Measurements from ENCODE around the gene FARS2. TPM values are rescaled to one million over a fixed set of nuclear protein-coding genes. Genes with fewer than 3 reads are reported as not detected.

The FARS2 gene
- total RNA-seq, 1 donor from 2014 or later = 8.2 TPM

DNA sequence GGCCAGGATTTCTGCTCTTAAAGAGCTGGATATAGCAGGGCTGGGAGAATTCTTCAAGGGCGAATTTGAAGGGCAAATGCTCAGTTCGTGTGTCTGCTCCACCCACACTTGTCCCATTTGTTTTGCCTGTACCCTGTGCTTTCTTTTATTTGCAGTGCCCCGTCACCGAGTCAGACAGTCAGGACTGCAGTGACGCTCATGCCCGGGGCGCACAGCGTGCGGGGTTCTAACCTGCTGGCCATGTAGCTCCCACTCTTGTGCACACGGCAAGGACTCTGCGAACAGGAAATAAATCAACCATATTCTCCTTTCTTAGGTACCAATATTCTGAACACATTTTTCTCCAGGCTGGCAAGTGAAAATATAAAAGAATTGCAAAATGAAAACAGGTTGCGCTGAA, 18.2 kb upstream of the FARS2 start:
- TF ChIP-seq, protein P1, sequence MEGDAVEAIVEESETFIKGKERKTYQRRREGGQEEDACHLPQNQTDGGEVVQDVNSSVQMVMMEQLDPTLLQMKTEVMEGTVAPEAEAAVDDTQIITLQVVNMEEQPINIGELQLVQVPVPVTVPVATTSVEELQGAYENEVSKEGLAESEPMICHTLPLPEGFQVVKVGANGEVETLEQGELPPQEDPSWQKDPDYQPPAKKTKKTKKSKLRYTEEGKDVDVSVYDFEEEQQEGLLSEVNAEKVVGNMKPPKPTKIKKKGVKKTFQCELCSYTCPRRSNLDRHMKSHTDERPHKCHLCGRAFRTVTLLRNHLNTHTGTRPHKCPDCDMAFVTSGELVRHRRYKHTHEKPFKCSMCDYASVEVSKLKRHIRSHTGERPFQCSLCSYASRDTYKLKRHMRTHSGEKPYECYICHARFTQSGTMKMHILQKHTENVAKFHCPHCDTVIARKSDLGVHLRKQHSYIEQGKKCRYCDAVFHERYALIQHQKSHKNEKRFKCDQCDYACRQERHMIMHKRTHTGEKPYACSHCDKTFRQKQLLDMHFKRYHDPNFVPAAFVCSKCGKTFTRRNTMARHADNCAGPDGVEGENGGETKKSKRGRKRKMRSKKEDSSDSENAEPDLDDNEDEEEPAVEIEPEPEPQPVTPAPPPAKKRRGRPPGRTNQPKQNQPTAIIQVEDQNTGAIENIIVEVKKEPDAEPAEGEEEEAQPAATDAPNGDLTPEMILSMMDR (IDR thresholded peaks at IDR 0.05; ENCODE audit: insufficient read depth, low read length, poor library complexity, severe bottlenecking) = no peak
- Histone ChIP-seq H3K36me3 (ENCODE audit: control insufficient read depth, insufficient read depth, low read length) (no peaks in the 10 kb centered on the region), H3K27me3 (ENCODE audit: control insufficient read depth, insufficient read depth, low read length) (no peaks in the 10 kb centered on the region), H3K4me3 (ENCODE audit: low read depth, low read length) (no peak overlapping the region)
- DNase-seq (ENCODE audit: low read depth) = no peak

DNA sequence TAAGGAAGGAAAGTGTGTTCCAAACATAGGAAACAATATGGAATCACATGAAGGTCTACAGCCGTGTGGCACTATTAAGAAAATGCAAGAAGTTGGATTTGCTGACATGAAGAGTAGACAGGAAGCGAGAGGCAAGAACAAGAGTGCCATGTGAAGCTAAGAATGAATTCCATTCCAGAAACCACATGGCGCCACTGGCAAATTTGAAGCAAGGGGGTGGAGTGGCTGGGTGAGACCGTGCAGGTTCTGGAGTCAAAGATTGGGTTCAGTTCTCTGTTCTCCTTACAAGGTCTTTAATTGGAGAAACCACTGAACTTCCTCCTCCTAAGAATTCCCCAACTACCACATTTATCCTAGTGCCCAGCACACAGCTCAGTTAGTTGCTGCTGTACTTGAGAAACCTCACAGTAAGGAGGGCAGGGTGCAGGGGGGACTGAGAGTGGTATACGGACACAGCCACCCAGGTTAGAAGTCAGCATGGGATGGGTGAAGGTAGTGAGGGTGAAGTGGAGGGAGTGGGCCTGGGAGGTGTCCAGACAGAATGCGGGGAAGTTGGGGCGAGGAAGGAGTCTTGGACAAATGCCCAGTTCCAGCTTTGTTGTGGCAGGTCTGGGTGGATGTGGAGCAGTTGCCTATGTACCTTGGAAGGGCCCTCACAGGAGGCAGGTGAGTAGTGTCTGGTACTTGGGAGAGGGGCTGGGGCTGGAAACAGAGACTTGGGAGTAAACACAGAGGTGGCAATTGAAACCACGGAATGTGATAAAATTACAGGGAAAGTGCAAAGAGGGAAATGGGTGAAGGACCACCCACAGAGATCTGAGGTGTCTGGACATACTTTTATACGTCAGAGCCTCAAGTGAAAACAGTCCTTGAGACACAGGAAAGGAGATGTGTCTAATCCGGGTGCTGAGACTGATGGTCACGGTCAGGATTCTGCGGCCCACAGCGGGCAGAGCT, 14.9 kb upstream of the FARS2 start:
- H3K27me3 ChIP-seq (ENCODE audit: control insufficient read depth, insufficient read depth, low read length) = no peaks in the 10 kb centered on the region
- TF ChIP-seq, protein P1 (IDR thresholded peaks at IDR 0.05; ENCODE audit: insufficient read depth, low read length, poor library complexity, severe bottlenecking) = no peak
- no peaks in the 10 kb centered on the region for H3K36me3 ChIP-seq (ENCODE audit: control insufficient read depth, insufficient read depth, low read length)
- H3K4me3 ChIP-seq (ENCODE audit: low read depth, low read length) = no peak overlapping the region
- no peak for DNase-seq (ENCODE audit: low read depth)

DNA sequence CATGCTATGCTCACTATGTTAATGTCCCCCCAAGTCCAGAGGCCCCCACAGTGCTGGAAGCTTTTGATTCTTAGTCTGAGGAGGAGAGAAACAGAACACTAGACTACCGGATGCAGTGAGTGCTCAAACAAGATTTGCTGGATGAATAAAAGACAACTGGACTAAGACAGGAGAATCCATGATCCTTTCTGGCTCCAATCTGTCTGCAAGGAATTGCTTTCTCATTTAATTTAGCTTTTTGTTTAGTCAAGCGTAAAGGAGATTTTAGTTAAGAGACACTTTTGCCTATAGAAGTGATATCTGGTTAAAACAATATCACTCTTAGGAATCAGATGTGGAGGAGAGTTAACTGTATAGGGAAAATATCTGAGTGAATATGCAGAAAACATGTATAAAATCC, 14.1 kb upstream of the FARS2 start:
- Histone ChIP-seq H3K36me3 (ENCODE audit: control insufficient read depth, insufficient read depth, low read length) (no peaks in the 10 kb centered on the region), H3K4me3 (ENCODE audit: low read depth, low read length) (no peak overlapping the region), H3K27me3 (ENCODE audit: control insufficient read depth, insufficient read depth, low read length) (no peaks in the 10 kb centered on the region)
- TF ChIP-seq, protein P1 (IDR thresholded peaks at IDR 0.05; ENCODE audit: insufficient read depth, low read length, poor library complexity, severe bottlenecking) = no peak
- no peak for DNase-seq (ENCODE audit: low read depth)

DNA sequence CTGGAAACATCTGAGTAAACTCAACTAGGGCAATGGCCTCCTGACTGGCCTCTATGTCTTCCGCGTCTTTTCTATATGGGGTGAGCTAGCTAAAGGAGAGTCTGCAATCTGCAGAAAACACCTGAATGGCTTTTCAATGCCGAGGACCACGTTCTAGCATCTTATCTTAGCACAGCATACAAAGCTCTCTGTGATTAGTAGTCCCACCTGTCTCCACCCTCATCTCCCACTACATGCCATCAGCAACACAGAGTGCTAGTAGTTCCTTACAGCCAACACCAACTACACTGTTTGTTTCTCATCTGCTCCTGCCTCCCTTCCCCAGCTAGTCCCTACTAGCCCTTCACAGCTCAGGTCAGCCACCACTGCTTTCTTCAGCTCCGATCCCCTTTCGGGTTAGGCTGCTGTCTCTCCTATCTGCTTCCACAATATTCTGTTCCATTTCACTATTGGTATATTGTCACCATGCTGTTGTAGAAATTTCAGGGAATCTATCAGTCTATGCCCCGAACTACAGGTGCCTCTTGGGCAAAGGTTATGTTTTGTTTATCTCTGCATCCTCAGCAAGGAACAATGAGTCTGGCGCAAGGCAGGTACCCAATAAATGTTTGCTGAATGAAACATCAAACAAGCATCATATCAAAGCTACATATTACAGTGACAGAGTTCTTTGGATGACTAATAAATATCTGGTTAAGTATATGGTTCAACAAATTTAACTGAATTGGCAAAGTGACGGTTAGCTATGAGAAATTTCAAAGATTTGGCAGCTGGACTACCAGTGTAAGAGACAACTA, 12.8 kb upstream of the FARS2 start:
- H3K27me3 ChIP-seq (ENCODE audit: control insufficient read depth, insufficient read depth, low read length) = no peaks in the 10 kb centered on the region
- no peak for DNase-seq (ENCODE audit: low read depth)
- H3K36me3 ChIP-seq (ENCODE audit: control insufficient read depth, insufficient read depth, low read length) = no peaks in the 10 kb centered on the region
- TF ChIP-seq, protein P1 (IDR thresholded peaks at IDR 0.05; ENCODE audit: insufficient read depth, low read length, poor library complexity, severe bottlenecking) = no peak
- no peak overlapping the region for H3K4me3 ChIP-seq (ENCODE audit: low read depth, low read length)

DNA sequence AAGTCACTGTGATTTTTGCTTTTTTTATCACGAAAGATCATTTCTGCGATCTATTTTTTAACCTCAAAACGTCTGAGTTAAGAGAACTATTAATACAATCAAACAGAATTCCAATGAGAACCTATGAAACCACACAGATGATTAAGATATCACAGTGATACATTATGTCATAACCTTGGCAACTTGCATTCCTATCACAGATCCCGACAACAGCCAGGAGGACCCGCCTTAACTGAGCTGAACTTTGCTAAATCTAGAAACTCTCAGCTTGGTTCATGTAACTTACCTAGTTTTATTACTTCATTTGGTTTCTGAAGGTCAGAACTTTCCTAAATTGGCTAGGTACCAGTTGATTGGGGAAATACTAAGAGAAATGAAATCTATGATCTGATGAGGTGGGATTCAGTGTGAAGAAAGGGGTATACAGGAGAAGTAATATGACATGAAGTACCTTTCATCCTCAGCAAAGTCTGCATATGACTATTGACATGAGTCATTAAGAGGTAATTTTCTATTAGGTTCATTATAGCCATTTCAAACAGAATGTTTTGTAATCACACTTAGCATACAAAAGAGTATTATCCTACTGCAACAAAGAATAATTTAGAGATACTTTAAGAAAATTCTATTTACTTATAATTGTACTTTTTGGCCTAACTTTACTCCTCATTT, 11.7 kb upstream of the FARS2 start:
- TF ChIP-seq, protein P1 (IDR thresholded peaks at IDR 0.05; ENCODE audit: insufficient read depth, low read length, poor library complexity, severe bottlenecking) = no peak
- Histone ChIP-seq H3K36me3 (ENCODE audit: control insufficient read depth, insufficient read depth, low read length) (no peaks in the 10 kb centered on the region), H3K27me3 (ENCODE audit: control insufficient read depth, insufficient read depth, low read length) (no peaks in the 10 kb centered on the region), H3K4me3 (ENCODE audit: low read depth, low read length) (no peak overlapping the region)
- DNase-seq (ENCODE audit: low read depth) = no peak

All from kidney epithelial cell (primary cell).